ENCODE results near the gene PAPSS2.
A peak's percentile ranks its signal among the peaks of the same experiment; 100 is the strongest.

The PAPSS2 gene

GRCh38 chr10:87669752-87670151, 10.1 kb downstream of the PAPSS2 start:
- ChIA-PET POLR2A (no interaction called here), CTCF (no interaction called here)
- Histone ChIP-seq H3K9me3 (ENCODE audit: control extremely low read depth in 1 of 5, control insufficient read depth in 4 of 5, insufficient read depth in 2 of 5, low read depth in 1 of 5, low read length in 4 of 5) (no peaks in the 10 kb centered on the region), H3K4me1 (ENCODE audit: control extremely low read depth in 1 of 4, control insufficient read depth in 4 of 4, insufficient read depth in 4 of 4, low read length in 3 of 4) (peaks cover 0 to 10% (median 6%) of the 10 kb centered on the region in 4 experiments), H3K27ac (ENCODE audit: insufficient read depth in 1 of 2, low read depth in 1 of 2, low read length in 2 of 2, poor library complexity in 1 of 2, severe bottlenecking in 2 of 2) (no peak overlapping the region), H3K36me3 (ENCODE audit: control insufficient read depth in 4 of 4, insufficient read depth in 4 of 4, low read length in 3 of 4) (no peaks in the 10 kb centered on the region), H3K27me3 (replicated peaks in 2 of 5; ENCODE audit: control insufficient read depth in 4 of 5, insufficient read depth in 5 of 5, low read length in 4 of 5) (no peaks in the 10 kb centered on the region), H3K4me3 (ENCODE audit: control insufficient read depth in 1 of 7, extremely low read depth in 1 of 7, insufficient read depth in 4 of 7, low read depth in 2 of 7, low read length in 6 of 7) (no peak overlapping the region)
- DNase-seq = no peak
- WGBS (ENCODE audit: insufficient coverage) = no CpG with 5 or more reads among the region's 1 CpG

GRCh38 chr10:87670586-87670985, 10.9 kb downstream of the PAPSS2 start:
- H3K36me3 ChIP-seq (ENCODE audit: control insufficient read depth in 4 of 4, insufficient read depth in 4 of 4, low read length in 3 of 4) = no peaks in the 10 kb centered on the region
- CTCF ChIA-PET = interaction anchor here (0.6 kb wide), 1 partner anchor 1711 kb away, joined by 5 read pairs; no protein-coding TSS in a partner anchor
- no peaks in the 10 kb centered on the region for H3K9me3 ChIP-seq (ENCODE audit: control extremely low read depth in 1 of 5, control insufficient read depth in 4 of 5, insufficient read depth in 2 of 5, low read depth in 1 of 5, low read length in 4 of 5)
- H3K4me3 ChIP-seq (ENCODE audit: control insufficient read depth in 1 of 7, extremely low read depth in 1 of 7, insufficient read depth in 4 of 7, low read depth in 2 of 7, low read length in 6 of 7) = no peak overlapping the region
- no peaks in the 10 kb centered on the region for H3K27me3 ChIP-seq (replicated peaks in 2 of 5; ENCODE audit: control insufficient read depth in 4 of 5, insufficient read depth in 5 of 5, low read length in 4 of 5)
- POLR2A ChIA-PET = no interaction called here
- no peak overlapping the region for H3K27ac ChIP-seq (ENCODE audit: insufficient read depth in 1 of 2, low read depth in 1 of 2, low read length in 2 of 2, poor library complexity in 1 of 2, severe bottlenecking in 2 of 2)
- peaks cover 0 to 10% (median 6%) of the 10 kb centered on the region in 4 experiments for H3K4me1 ChIP-seq (ENCODE audit: control extremely low read depth in 1 of 4, control insufficient read depth in 4 of 4, insufficient read depth in 4 of 4, low read length in 3 of 4)
- DNase-seq = no peak

GRCh38 chr10:87671139-87671815, 11.6 kb downstream of the PAPSS2 start:
- CTCF ChIA-PET = interaction anchor here (0.6 kb wide), 1 partner anchor 1711 kb away, joined by 5 read pairs; no protein-coding TSS in a partner anchor
- Histone ChIP-seq H3K36me3 (ENCODE audit: control insufficient read depth in 4 of 4, insufficient read depth in 4 of 4, low read length in 3 of 4) (no peaks in the 10 kb centered on the region), H3K9me3 (ENCODE audit: control extremely low read depth in 1 of 5, control insufficient read depth in 4 of 5, insufficient read depth in 2 of 5, low read depth in 1 of 5, low read length in 4 of 5) (no peaks in the 10 kb centered on the region), H3K27ac (ENCODE audit: insufficient read depth in 1 of 2, low read depth in 1 of 2, low read length in 2 of 2, poor library complexity in 1 of 2, severe bottlenecking in 2 of 2) (no peak overlapping the region), H3K4me1 (ENCODE audit: control extremely low read depth in 1 of 4, control insufficient read depth in 4 of 4, insufficient read depth in 4 of 4, low read length in 3 of 4) (peaks cover 0 to 10% (median 6%) of the 10 kb centered on the region in 4 experiments), H3K27me3 (replicated peaks in 2 of 5; ENCODE audit: control insufficient read depth in 4 of 5, insufficient read depth in 5 of 5, low read length in 4 of 5) (no peaks in the 10 kb centered on the region), H3K4me3 (ENCODE audit: control insufficient read depth in 1 of 7, extremely low read depth in 1 of 7, insufficient read depth in 4 of 7, low read depth in 2 of 7, low read length in 6 of 7) (no peak overlapping the region)
- DNase-seq = no peak
- 76% methylated on average over 2 of the region's 3 CpGs for WGBS (ENCODE audit: insufficient coverage)
- POLR2A ChIA-PET = no interaction called here

GRCh38 chr10:87672551-87672950, 12.9 kb downstream of the PAPSS2 start:
- CTCF ChIA-PET = interaction anchor here (0.8 kb wide), 1 partner anchor 15 kb away, joined by 4 read pairs; no protein-coding TSS in a partner anchor
- Histone ChIP-seq H3K4me1 (ENCODE audit: control extremely low read depth in 1 of 4, control insufficient read depth in 4 of 4, insufficient read depth in 4 of 4, low read length in 3 of 4) (peaks cover 0 to 10% (median 6%) of the 10 kb centered on the region in 4 experiments), H3K27me3 (replicated peaks in 2 of 5; ENCODE audit: control insufficient read depth in 4 of 5, insufficient read depth in 5 of 5, low read length in 4 of 5) (no peaks in the 10 kb centered on the region), H3K27ac (ENCODE audit: insufficient read depth in 1 of 2, low read depth in 1 of 2, low read length in 2 of 2, poor library complexity in 1 of 2, severe bottlenecking in 2 of 2) (peak overlapping the region in 1 of 2 experiments; percentile 12), H3K9me3 (ENCODE audit: control extremely low read depth in 1 of 5, control insufficient read depth in 4 of 5, insufficient read depth in 2 of 5, low read depth in 1 of 5, low read length in 4 of 5) (no peaks in the 10 kb centered on the region), H3K4me3 (ENCODE audit: control insufficient read depth in 1 of 7, extremely low read depth in 1 of 7, insufficient read depth in 4 of 7, low read depth in 2 of 7, low read length in 6 of 7) (peak overlapping the region in 1 of 7 experiments; percentile 19), H3K36me3 (ENCODE audit: control insufficient read depth in 4 of 4, insufficient read depth in 4 of 4, low read length in 3 of 4) (no peaks in the 10 kb centered on the region)
- peak; percentile 25 to 67 (median 61) for DNase-seq
- WGBS (ENCODE audit: insufficient coverage) = 0% methylated on average over 1 of the region's 3 CpGs
- POLR2A ChIA-PET = no interaction called here

- Histone ChIP-seq H3K27ac (ENCODE audit: insufficient read depth in 1 of 2, low read depth in 1 of 2, low read length in 2 of 2, poor library complexity in 1 of 2, severe bottlenecking in 2 of 2) (no peak overlapping the region), H3K4me3 (ENCODE audit: control insufficient read depth in 1 of 7, extremely low read depth in 1 of 7, insufficient read depth in 4 of 7, low read depth in 2 of 7, low read length in 6 of 7) (no peak overlapping the region), H3K36me3 (ENCODE audit: control insufficient read depth in 4 of 4, insufficient read depth in 4 of 4, low read length in 3 of 4) (no peaks in the 10 kb centered on the region), H3K4me1 (ENCODE audit: control extremely low read depth in 1 of 4, control insufficient read depth in 4 of 4, insufficient read depth in 4 of 4, low read length in 3 of 4) (peaks cover 0 to 10% (median 6%) of the 10 kb centered on the region in 4 experiments), H3K9me3 (ENCODE audit: control extremely low read depth in 1 of 5, control insufficient read depth in 4 of 5, insufficient read depth in 2 of 5, low read depth in 1 of 5, low read length in 4 of 5) (no peaks in the 10 kb centered on the region), H3K27me3 (replicated peaks in 2 of 5; ENCODE audit: control insufficient read depth in 4 of 5, insufficient read depth in 5 of 5, low read length in 4 of 5) (no peaks in the 10 kb centered on the region)
- no CpG with 5 or more reads among the region's 1 CpG for WGBS (ENCODE audit: insufficient coverage)
- ChIA-PET CTCF (no interaction called here), POLR2A (no interaction called here)
- DNase-seq = no peak
Observed at GRCh38 chr10:87674943-87675342, 15.3 kb downstream of the PAPSS2 start.

GRCh38 chr10:87675396-87676376, 16.0 kb downstream of the PAPSS2 start:
- CTCF ChIA-PET = no interaction called here
- Histone ChIP-seq H3K36me3 (ENCODE audit: control insufficient read depth in 4 of 4, insufficient read depth in 4 of 4, low read length in 3 of 4) (no peaks in the 10 kb centered on the region), H3K27ac (ENCODE audit: insufficient read depth in 1 of 2, low read depth in 1 of 2, low read length in 2 of 2, poor library complexity in 1 of 2, severe bottlenecking in 2 of 2) (no peak overlapping the region), H3K4me3 (ENCODE audit: control insufficient read depth in 1 of 7, extremely low read depth in 1 of 7, insufficient read depth in 4 of 7, low read depth in 2 of 7, low read length in 6 of 7) (no peak overlapping the region), H3K9me3 (ENCODE audit: control extremely low read depth in 1 of 5, control insufficient read depth in 4 of 5, insufficient read depth in 2 of 5, low read depth in 1 of 5, low read length in 4 of 5) (no peaks in the 10 kb centered on the region), H3K27me3 (replicated peaks in 2 of 5; ENCODE audit: control insufficient read depth in 4 of 5, insufficient read depth in 5 of 5, low read length in 4 of 5) (no peaks in the 10 kb centered on the region), H3K4me1 (ENCODE audit: control extremely low read depth in 1 of 4, control insufficient read depth in 4 of 4, insufficient read depth in 4 of 4, low read length in 3 of 4) (peaks cover 0 to 10% (median 6%) of the 10 kb centered on the region in 4 experiments)
- DNase-seq = no peak
- WGBS (ENCODE audit: insufficient coverage) = 100% methylated on average over 4 of the region's 8 CpGs
- POLR2A ChIA-PET = no interaction called here

- POLR2A ChIA-PET = no interaction called here
- CTCF ChIA-PET = no interaction called here
- WGBS (ENCODE audit: insufficient coverage) = no CpG with 5 or more reads among the region's 1 CpG
Observed at GRCh38 chr10:87677595-87677994, 17.9 kb downstream of the PAPSS2 start.

More at GRCh38 chr10:87677595-87677994, 17.9 kb downstream of the PAPSS2 start:
- Histone ChIP-seq H3K27me3 (replicated peaks in 2 of 5; ENCODE audit: control insufficient read depth in 4 of 5, insufficient read depth in 5 of 5, low read length in 4 of 5) (no peaks in the 10 kb centered on the region), H3K4me1 (ENCODE audit: control extremely low read depth in 1 of 4, control insufficient read depth in 4 of 4, insufficient read depth in 4 of 4, low read length in 3 of 4) (peaks cover 0 to 8% (median 4%) of the 10 kb centered on the region in 4 experiments), H3K9me3 (ENCODE audit: control extremely low read depth in 1 of 5, control insufficient read depth in 4 of 5, insufficient read depth in 2 of 5, low read depth in 1 of 5, low read length in 4 of 5) (no peaks in the 10 kb centered on the region), H3K27ac (ENCODE audit: insufficient read depth in 1 of 2, low read depth in 1 of 2, low read length in 2 of 2, poor library complexity in 1 of 2, severe bottlenecking in 2 of 2) (no peak overlapping the region), H3K36me3 (ENCODE audit: control insufficient read depth in 4 of 4, insufficient read depth in 4 of 4, low read length in 3 of 4) (no peaks in the 10 kb centered on the region), H3K4me3 (ENCODE audit: control insufficient read depth in 1 of 7, extremely low read depth in 1 of 7, insufficient read depth in 4 of 7, low read depth in 2 of 7, low read length in 6 of 7) (no peak overlapping the region)
- DNase-seq = no peak

Data from common myeloid progenitor, CD34-positive (primary cell).